ENCODE results near the gene ANKIB1.

GRCh38 chr7:92354214-92354613 lies 108.4 kb downstream of the ANKIB1 start:
- TF ChIP-seq CTCF (IDR thresholded peaks at IDR 0.05) (no peak), POLR2A (IDR thresholded peaks at IDR 0.05) (no peak)
